GM19238 (cell line): ENCODE data around the gene TDP2.
"Not testable (repeated sequence)": the region's sequence is repeated elsewhere in the genome, so short reads cannot be mapped to it uniquely, and the experiment has no call there.

Source experiments
- DNase-seq: peaks from one replicate; pipeline ENCODE4 v3.0.0; 2011; ENCODE audit warnings: low spot score; ENCODE audit not compliant: insufficient read length

The TDP2 gene, protein sequence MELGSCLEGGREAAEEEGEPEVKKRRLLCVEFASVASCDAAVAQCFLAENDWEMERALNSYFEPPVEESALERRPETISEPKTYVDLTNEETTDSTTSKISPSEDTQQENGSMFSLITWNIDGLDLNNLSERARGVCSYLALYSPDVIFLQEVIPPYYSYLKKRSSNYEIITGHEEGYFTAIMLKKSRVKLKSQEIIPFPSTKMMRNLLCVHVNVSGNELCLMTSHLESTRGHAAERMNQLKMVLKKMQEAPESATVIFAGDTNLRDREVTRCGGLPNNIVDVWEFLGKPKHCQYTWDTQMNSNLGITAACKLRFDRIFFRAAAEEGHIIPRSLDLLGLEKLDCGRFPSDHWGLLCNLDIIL

DNA sequence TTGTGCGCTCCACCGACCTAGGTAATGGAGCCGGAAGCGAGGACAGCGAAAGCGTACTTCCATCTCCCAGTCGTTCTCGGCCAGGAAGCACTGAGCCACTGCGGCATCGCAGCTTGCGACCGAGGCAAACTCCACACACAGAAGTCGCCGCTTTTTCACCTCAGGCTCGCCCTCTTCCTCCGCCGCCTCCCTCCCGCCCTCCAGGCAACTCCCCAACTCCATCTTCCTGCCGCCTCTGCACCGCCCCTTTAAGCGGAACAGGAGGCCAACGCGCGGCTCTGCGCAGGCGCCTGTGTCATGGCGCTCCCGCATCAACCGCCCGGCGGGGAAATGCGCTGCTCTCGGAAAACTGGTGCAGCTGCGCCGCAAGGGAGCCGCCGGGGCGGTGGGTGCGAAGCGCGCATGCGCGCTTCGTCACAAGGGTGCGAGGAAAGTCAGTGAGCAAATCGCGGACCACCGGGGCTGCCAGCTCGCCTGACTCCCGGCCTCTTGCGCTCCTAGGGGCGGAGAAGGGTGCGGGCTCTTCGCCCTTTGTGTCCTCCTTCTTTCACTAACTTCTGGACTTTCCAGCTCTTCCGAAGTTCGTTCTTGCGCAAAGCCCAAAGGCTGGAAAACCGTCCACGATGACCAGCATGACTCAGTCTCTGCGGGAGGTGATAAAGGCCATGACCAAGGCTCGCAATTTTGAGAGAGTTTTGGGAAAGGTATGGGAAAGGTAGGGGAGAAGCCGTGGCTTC, at the start of gene TDP2, which contains the start of gene ACOT13:
TDP2 (minus strand) TSS at position 259 of the 737 bp plus-strand sequence; CDS start at position 222, 37 bp downstream.
ACOT13 (plus strand) TSS at position 437 of the 737 bp plus-strand sequence; CDS start at position 624, 187 bp downstream.
- DNase-seq, result peak; percentile 85

DNA sequence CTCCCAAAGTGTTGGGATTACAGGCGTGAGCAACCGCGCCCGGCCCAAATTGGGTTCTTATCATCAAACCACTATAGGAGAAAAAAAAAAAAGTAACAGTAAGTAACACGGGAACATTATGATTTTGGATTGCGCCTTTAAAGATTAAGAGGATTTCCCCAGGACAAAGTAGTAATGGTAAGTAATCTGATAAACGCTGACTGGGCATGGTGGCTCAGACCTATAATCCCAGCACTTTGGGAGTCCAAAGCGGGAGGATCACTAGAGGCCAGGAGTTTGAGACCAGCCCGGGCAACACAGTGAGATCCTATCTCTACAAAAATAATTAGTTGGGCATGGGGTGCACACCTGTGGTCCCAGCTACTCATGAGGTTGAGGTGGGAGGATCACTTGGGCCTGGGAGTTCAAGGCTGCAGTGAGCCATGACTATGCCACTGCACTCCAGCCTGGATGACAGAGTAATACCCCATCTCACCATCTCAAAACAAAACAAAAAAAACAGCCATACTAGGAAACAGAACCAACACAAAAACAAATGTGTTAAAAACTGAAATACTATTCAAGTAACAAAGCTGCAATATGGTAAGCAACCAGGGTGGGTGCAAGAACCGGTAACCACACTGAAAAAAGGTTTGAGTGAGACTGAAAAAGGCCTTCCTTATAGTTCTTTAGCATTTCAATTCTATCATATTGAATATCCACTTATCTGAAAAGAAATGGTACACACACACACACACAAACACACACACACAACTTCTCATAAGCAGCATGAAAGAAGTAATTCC, 44.0 kb upstream of the TDP2 start:
- no peak for DNase-seq

DNA sequence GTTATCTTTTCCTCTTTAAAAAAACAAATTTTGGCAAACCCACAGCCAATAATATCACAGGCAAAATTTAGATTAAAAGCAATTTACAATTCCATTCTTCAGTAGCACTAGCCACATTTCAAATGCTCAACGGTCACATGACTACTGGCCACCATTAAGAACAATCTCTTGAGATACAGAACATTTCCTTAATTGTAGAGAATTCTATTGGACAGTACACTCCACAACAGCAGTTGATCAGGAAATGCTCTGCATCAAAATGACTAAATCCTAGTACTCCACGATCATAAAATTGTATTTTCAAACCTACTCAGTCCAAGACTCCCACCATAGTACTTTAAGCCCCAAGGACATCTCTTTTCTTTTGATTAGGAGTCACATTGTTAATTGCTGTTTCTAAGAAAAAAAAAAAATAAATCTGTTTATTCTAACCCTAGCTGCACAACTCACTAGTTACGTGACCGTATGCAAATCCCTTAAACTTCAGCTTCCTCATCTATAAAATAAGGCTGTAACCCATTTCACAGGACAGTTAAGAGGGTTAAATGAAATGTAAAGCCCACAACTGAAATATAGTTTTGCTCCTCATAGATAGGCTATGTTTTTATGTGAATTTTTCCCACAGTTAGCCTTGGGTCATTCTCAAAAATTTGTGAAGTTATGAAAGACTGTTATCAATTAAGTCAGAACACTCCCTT, 42.5 kb upstream of the TDP2 start:
- DNase-seq, result no peak

DNA sequence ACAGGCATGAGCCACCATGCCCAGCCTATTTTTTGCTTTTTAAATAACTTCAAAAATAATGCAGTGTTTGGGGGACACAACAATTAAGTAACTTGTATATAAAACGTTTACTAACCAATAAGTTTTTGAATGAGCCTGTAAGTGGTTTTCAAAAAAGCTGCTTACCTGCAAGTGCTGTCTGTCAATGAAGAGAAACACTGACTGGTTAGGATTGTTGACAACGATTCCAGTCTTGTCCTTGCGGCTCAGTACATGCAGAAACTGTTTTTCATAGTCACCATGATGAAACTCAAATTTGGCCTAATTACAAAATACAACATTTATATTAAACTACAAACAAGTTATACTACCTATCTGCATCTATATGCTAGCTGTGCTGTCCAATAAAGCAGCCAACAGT, 41.9 kb upstream of the TDP2 start:
- no peak for DNase-seq

DNA sequence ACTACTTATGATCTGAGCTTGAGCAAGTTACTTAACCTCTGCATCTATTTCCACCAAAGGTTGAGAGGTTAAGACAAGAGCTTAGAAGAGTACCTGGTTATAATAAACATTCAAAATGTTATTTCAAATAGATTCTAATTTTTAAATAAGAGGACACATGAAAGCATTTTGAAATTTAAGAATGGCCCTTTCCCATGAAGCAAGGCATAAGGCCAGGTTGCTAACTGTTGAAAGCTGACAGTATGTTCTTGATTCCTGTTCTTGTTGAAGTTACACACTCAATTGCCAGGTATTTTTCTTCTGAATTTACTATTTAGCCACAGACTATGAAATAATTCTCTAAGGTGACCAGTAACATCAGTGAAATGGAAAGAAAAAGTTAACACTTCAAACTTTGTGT, 37.8 kb upstream of the TDP2 start:
- DNase-seq, result no peak

DNA sequence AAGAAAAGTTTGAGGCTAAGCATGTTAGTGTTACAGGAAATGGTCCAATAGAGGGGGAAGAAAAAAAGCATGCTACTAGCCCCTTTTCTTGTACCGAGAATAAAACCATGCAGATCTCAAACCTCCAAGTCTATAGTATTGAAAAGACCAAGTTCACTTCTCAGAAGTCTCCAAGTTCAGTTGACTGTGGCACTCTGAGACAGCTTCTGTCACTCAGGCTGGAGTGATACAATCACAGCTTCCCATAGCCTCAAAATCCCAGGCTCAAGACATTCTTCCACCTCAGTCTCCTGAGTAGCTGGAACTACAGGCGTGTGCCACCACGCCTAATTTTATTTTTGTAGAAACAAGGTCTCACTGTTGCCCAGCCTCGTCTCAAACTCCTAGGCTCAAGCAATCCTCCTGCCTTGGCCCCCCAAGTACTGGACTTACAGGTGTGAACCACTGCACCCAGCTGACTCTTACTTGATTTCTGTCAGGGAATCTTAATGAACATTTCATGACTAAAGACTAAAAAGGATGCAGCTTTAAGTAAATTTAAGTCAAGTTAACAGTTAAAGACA, 36.1 kb upstream of the TDP2 start:
- DNase-seq, result no peak

DNA sequence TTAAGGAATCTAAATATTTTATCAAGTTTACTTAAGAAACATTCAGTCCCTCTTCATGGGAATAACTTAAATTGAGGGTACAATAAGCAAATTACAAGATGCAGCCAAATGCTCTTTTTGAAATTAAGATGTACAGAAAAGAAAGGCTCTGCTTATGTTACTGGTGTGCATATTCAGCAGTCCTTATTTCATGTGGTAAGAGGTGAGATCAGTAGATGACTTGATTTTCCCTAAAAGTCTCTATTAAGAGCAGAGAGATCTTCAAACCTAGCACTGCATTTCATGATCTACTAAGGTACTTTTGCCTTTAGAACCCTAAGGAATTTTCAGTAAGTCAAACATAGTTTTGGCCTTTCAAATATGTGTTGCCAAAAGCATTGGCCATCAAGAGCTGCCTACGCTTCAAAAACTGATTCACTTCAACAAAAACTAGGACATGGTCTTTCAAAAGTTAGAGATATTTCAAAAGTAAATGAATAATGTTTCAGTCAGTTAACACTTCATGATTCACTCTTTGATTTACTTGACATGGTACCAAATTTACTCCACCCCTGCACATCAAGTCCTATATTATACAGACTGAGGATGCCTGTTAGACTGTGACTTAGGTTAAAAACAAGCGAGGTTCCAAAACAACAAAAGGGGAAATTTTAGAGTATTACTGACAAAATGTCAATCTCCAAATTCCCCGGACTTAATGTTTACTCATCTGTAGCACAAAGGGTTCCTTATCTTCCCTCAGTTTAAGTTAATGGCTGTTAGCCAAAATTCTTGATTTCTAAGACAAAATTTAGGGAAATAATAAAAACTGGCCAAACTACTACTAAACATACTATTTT, 33.0 kb upstream of the TDP2 start:
- no peak for DNase-seq

DNA sequence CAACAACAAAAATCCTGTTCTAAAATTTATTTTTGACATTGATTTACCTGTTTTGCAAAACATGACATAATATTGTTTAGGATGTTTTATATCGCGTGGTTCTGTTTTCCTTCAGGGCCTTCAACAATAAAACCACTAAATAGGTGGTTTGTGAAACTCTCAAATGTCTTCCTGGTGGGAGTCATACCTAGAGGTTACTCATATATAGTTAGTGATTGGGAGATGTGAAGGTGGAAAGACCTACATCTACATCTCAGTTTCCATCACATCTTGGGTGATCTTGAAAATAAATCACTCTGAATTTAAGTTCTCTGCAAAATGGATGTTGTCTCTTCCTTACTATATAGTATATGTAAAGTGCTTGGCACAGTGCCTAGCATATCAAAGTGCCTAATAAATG, 29.4 kb upstream of the TDP2 start:
- DNase-seq, result no peak

DNA sequence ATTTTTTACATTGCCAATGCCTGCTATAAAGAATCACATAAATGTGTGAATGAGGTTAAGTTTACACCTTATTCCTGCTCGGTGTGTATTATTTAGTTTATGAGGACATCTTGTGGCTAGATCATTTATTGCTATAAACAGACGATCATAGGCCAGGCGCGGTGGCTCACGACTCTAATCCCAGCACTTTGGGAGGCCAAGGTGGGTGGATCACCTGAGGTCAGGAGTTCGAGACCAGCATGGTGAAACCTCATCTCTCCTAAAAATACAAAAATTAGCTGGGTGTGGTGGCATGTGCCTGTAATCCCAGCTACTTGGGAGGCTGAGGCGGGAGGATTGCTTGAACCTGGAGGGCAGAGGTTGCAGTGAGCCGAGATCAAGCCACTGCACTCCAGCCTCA, 28.9 kb upstream of the TDP2 start:
- not testable (repeated sequence) for DNase-seq

DNA sequence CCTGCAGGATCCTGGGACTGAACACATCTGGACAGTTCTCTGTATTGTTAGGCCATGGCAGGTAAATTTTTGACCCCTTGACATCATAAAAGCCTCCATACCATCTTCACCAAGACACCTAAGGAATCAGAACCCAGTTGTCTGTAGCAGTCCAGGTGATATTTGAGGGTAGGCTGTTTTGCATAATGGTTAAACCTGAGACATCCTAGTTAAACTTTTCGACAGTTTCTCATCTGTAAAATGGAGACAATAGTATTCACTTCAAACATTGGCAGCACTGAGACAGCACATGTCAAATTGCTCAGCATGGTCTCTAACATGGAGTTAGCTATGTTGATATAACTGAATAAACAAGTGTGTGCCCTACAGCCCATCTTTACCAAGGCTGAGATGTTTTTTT, 27.5 kb upstream of the TDP2 start:
- no peak for DNase-seq

DNA sequence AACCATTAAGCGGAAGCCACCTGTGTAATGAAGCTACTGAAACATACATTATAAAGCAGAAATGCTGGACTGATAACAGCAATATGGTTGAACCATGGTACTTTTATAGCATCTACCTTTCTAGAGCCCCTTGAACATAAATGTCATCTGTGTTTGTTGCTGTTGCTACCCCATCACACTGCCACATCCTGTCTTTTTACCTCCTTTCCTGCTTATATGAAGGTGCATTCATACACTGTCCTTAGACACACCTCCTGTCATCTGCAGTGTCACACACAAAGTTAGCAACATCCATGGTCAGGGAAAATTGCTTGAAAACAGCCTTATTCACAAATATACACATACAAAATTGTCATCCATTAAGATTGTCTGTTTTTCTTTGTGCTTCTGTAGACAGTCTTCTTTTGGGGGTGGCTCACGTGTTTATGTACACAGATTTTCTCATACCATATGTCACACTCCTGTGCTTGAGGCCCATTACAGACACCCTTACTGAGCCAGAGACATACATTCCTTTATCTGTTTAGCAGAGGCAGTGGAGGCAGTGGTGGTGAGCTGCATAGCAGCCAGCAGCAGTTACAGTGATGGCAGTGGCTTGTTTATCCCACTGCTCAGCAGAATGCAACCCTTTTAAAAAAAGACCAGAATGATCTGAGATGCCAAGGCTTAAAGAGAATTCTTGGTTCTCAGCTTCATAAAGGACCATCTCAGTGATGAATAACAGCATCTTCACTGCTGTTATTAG, 26.3 kb upstream of the TDP2 start:
- DNase-seq, result no peak

DNA sequence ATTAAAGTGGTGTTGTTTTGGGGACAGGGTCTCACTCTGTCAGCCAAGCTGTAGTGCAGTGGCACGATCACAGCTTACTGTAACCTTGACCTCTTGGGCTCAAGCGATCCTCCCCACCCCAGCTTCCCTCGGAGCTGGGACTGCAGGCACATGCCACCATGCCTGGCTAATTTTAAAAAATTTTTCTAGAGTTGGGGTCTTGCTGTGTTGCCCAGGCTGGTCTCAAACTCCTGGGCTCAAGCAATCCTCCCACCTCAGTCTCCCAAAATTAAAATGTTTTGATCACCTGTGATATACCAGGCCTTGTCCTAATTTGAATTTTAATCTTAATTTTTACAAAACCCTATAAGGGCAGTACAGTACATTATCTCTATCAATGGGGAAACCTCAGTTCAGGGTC, 25.7 kb upstream of the TDP2 start:
- no peak for DNase-seq

DNA sequence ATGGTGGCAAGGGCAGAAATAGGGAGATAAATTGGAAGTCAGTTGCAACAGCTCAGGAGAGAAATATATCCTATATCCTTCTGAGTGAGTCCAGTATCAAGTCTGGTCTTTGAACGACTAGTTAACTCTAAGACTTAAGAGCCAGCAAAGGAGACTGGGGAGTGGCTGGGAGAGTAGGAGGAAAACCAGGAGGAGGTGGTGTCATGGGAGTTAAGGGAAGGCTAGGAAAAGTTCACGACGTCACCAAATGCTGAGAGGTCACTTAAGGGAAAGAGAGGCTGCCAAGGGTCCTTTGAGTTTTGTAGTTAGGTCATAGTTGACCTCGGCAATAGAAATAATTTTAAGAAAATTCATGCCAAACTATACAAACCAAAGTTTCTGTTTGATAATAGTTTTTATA, 25.3 kb upstream of the TDP2 start:
- no peak for DNase-seq

DNA sequence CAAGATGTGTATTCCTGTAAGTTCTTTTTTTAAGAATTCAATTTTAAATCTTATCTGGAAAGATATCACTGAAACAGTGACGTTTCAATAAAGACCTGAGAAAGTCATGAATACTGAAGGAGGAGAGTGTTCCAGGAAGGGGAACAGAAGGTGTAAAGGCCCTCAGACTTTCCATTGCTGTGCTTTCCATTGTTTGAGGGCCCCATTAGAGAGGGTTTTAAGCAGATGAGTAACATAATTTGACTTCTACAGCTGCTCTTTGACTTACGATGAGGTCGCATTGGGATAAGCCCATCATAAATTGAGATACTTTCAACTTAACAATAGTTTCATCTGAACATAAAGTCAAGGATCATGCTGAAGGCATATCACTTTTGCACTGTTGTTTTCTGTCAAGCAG, 24.9 kb upstream of the TDP2 start:
- no peak for DNase-seq

DNA sequence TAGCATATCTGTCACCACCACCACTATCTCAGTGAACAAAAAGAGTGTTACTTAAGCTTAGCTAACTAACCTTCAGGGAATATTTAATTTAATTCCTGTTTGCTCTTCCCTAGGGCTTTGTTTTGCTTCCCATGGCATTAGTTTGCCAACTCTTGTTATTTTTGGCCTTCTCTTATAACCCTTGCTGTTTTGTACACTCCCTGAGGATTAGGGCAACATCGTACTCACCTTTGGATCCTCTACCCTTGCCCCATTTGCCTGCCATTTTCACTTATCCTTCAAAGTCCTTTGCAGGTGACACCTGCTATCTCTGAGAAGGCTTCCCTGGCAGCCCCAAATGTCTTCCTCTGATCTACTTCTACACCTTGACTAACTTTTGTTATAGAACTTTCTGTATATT, 23.9 kb upstream of the TDP2 start:
- DNase-seq, result no peak

DNA sequence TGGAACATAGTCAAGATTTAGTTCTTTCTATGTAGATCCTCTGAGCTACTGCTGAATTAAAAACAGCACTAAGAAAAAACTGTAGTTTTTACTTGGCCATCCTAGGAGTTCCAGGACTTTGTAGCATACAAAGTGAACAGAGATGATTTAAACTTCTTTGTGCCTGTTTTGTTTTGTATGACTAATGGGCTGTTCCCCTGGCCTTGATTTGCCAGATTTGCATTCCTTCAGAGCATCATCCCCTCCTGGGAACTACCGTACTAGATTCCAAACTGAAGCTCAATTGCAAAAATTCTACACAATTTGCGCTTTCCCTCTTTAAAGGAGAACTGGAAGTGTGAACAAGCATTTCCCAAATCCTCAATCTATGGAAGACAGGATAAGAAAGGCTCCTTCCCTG, 23.3 kb upstream of the TDP2 start:
- DNase-seq, result no peak

DNA sequence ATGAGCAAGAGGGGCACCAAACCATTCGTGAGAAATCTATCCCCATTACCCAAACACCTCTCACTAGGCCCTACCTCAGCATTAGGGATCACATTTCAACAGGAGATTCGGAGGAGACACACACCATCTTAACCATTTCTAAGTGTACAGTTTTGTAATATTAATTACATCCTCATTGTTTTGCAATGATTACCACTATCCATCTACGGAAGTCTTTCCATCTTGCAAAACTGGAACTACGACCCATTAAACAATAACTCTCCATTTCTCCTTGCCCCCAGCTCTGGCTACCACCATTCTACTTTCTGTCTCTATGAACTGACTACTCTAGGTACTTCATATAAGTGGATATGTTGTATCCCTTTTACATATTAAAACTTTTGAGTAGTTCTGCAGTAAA, 20.2 kb upstream of the TDP2 start:
- DNase-seq, result no peak

DNA sequence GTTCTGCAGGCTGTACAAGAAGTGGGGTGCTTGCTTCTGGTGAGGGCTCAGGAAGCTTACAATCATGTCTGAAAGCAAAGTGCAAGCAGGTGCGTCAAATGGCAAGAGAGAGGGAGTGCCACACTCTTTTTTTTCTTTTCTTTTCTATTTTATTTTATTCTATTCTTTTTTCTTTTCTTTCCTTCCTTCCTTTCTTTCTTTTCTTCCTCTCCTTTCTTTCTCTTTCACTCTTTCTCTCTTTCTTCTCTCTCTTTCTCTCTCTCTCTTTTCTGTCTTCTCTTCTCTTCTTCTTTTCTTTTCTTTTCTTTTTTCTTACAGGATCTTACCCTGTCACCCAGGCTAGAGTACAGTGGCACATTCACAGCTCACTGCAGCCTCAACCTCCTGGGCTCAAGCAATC, 19.7 kb upstream of the TDP2 start:
- DNase-seq, result no peak
